Astrocyte (in vitro differentiated cells and primary cell): Measurements from ENCODE around the gene DUSP6.

Experiments used
- EZH2 ChIP-seq: IDR thresholded peaks from 2 replicates; pipeline ENCODE4 v1.6.1; 2012; ENCODE audit warnings: mild to moderate bottlenecking, low read length, inconsistent platforms; ENCODE audit not compliant: insufficient read depth
- TF ChIP-seq, protein P1 (sequence below): IDR thresholded peaks from 2 replicates; pipeline ENCODE4 v1.5.1; 2011; ENCODE audit warnings: low read depth, mild to moderate bottlenecking, inconsistent platforms, low read length, moderate library complexity; ENCODE audit not compliant: insufficient read depth

DNA sequence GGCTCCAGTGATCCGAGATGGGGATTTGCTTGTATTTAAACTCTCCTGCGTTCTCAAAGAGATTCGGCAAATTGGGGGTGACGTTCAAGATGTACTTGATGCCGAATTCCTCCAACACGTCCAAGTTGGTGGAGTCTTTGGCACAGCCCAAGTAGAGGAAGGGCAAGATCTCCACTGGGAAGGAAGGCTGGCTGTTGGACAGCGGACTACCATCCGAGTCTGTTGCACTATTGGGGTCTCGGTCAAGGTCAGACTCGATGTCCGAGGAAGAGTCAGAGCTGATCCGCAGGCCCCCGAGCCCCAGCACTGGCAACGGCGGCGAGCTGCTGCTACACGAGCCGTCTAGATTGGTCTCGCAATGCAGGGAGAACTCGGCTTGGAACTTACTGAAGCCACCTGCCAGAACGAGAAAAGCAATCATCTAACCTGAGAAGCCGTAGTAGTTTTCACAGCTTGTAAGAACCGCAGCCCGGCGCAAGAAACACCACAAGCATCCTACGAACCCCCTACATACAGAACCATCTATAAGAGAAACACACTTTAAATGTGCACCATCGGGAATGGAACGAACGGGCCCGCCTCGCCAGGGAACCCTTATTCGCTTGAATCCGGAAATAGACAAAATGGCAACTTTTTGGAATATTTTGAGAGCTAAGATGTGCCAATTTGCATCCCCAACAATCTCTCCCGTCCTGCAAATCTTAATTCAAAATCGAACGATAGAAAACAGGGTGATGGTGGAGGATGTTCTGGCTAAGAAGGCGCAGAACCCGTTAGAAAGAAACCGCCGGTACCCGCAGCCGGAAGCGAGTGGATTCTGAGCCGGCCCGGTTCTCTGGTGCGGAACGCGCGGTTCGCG, 1.4 kb downstream of the DUSP6 start:
- TF ChIP-seq, protein P1, sequence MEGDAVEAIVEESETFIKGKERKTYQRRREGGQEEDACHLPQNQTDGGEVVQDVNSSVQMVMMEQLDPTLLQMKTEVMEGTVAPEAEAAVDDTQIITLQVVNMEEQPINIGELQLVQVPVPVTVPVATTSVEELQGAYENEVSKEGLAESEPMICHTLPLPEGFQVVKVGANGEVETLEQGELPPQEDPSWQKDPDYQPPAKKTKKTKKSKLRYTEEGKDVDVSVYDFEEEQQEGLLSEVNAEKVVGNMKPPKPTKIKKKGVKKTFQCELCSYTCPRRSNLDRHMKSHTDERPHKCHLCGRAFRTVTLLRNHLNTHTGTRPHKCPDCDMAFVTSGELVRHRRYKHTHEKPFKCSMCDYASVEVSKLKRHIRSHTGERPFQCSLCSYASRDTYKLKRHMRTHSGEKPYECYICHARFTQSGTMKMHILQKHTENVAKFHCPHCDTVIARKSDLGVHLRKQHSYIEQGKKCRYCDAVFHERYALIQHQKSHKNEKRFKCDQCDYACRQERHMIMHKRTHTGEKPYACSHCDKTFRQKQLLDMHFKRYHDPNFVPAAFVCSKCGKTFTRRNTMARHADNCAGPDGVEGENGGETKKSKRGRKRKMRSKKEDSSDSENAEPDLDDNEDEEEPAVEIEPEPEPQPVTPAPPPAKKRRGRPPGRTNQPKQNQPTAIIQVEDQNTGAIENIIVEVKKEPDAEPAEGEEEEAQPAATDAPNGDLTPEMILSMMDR = no peak
- no peak for TF ChIP-seq EZH2
